Lower lobe of right lung (tissue), 2 donors: Measurements from ENCODE around the gene C4B. TPM values are rescaled to one million over a fixed set of nuclear protein-coding genes. Genes with fewer than 3 reads are reported as not detected.
A peak's percentile ranks its signal among the peaks of the same experiment; 100 is the strongest.
"Not testable (repeated sequence)": the region's sequence is repeated elsewhere in the genome, so short reads cannot be mapped to it uniquely, and the experiment has no call there.

Source experiments
- ATAC-seq, 2 donors: fragments of 200-7000 bp; cut with Tn5 transposase; one replicate each; pipeline ENCODE4 v1.9.1; 2020 to 2022; ENCODE audit warnings: mild to moderate bottlenecking in 2 of 2, moderate library complexity in 2 of 2
- DNase-seq: peaks from one replicate; pipeline ENCODE4 v3.0.0-alpha.2; 2020
- H3K27ac ChIP-seq: fragments of 200-600 bp; one replicate; pipeline ENCODE4 v1.8.0; 2022
- H3K27me3 ChIP-seq: fragments of 200-600 bp; one replicate; pipeline ENCODE4 v1.8.0; 2022; ENCODE audit warnings: low read depth
- H3K36me3 ChIP-seq: fragments of 200-600 bp; one replicate; pipeline ENCODE4 v1.8.0; 2022; ENCODE audit warnings: mild to moderate bottlenecking
- H3K4me1 ChIP-seq: fragments of 200-600 bp; one replicate; pipeline ENCODE4 v1.8.0; 2022
- H3K4me3 ChIP-seq: fragments of 200-600 bp; one replicate; pipeline ENCODE4 v1.8.0; 2022; ENCODE audit warnings: mild to moderate bottlenecking
- H3K9me3 ChIP-seq: fragments of 200-600 bp; one replicate; pipeline ENCODE4 v1.8.0; 2022
- intact Hi-C: fragments of 100-400 bp; cut with DNase I; formaldehyde crosslinking; loops from one replicate; pipeline ENCODE4 v1.11.0; 2022
- total RNA-seq: library from RNA; stranded (reverse); fragmentation: NEBNext Ultra II Directional; extraction: Animal tissue kit (Norgen Biotek cat#: 25700); gene quantifications from one replicate; pipeline ENCODE4 v1.2.1, GENCODE V29; 2021
- TF ChIP-seq, protein P1 (sequence below): fragments of 200-600 bp; IDR thresholded peaks from one replicate; pipeline ENCODE4 v1.8.0; 2022; ENCODE audit warnings: antibody characterized with exemption, mild to moderate bottlenecking
- donor health status: DM: no; HTN: yes; CAD: no; lungs with severe emphysema.

The C4B gene
- total RNA-seq, 1 donor from 2014 or later, result 162 TPM

DNA sequence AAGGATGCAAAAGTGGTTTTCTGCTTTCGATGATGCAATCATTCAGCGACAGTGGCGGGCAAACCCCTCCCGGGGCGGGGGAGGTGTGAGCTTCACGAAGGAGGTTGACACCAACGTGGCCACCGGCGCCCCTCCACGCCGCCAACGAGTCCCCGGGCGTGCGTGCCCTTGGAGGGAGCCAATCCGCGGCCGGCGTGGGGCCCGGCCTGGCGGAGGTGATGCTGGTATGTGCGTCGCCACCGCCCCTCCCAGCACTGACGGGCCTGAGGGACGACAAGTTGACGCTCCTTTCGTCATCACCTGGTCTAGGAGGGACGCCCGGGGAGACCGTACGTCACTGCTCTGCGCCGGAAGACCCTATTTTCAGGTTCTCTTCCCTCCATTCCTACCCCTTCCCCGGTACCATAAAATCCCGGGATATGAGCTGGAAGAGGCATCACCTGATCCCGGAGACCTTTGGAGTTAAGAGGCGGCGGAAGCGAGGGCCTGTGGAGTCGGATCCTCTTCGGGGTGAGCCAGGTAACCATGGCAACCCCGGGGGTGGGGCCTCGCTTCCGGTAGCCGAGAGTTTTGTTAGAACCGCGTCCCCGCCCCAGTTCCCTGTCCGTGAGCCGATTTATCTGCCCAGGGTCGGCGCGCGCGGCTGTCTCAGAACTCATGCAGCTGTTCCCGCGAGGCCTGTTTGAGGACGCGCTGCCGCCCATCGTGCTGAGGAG, 42.4 kb upstream of the C4B start, which contains the start of gene DXO:
DXO (minus strand) TSS at position 146 of the 716 bp plus-strand sequence. CDS start 463 bp downstream, outside the sequence.
- intact Hi-C loops, result no loop called here
- Histone ChIP-seq H3K27ac (peak within 1 kb of the TSS; percentile 95), H3K9me3 (no peaks in the 10 kb centered on the region), H3K4me1 (peaks cover 31% of the 10 kb centered on the region), H3K27me3 (no peaks in the 10 kb centered on the region), H3K36me3 (peaks cover 42% of the 10 kb centered on the region), H3K4me3 (peak within 1 kb of the TSS; percentile 79)
- DNase-seq, result peak; percentile 98
- ATAC-seq, result peak; percentile 95 to 96
- TF ChIP-seq, protein P1, sequence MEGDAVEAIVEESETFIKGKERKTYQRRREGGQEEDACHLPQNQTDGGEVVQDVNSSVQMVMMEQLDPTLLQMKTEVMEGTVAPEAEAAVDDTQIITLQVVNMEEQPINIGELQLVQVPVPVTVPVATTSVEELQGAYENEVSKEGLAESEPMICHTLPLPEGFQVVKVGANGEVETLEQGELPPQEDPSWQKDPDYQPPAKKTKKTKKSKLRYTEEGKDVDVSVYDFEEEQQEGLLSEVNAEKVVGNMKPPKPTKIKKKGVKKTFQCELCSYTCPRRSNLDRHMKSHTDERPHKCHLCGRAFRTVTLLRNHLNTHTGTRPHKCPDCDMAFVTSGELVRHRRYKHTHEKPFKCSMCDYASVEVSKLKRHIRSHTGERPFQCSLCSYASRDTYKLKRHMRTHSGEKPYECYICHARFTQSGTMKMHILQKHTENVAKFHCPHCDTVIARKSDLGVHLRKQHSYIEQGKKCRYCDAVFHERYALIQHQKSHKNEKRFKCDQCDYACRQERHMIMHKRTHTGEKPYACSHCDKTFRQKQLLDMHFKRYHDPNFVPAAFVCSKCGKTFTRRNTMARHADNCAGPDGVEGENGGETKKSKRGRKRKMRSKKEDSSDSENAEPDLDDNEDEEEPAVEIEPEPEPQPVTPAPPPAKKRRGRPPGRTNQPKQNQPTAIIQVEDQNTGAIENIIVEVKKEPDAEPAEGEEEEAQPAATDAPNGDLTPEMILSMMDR, result no peak

DNA sequence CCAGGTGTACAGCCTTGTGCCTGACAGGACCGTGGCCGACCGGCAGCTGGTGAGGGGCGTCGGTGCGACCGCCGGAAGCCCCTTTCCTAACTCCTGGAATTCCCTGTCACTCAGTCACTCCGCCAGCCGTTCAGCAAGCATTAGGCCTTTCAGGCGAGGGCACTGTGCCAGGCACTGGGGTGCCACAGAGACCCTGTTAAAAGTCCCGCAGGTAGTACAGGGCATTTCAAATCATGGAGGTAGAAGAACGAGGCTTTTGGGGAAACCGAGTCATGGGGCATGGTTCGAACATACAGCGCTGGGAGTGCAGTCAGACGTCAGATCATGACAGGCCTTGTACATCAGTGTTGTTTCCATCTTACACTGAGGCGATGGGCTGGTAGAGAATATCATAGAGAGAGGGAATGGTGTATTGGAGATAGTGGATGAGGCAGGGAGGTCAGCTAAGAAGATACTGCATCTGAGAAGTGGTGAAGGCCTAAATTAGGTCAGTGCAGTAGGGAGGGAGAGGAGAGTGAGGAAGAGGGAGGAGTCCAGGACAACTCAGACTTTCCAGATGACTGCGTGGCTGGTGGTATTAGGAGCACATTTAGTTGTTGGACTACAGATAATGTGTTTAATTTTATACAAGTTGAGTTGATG, 41.8 kb upstream of the C4B start:
- Histone ChIP-seq H3K27me3 (no peaks in the 10 kb centered on the region), H3K4me3 (peak overlapping the region; percentile 79), H3K4me1 (peaks cover 31% of the 10 kb centered on the region), H3K27ac (peak overlapping the region; percentile 95), H3K36me3 (peaks cover 36% of the 10 kb centered on the region), H3K9me3 (no peaks in the 10 kb centered on the region)
- ATAC-seq, result no peak
- intact Hi-C loops, result no loop called here
- DNase-seq, result no peak
- TF ChIP-seq, protein P1, result no peak

DNA sequence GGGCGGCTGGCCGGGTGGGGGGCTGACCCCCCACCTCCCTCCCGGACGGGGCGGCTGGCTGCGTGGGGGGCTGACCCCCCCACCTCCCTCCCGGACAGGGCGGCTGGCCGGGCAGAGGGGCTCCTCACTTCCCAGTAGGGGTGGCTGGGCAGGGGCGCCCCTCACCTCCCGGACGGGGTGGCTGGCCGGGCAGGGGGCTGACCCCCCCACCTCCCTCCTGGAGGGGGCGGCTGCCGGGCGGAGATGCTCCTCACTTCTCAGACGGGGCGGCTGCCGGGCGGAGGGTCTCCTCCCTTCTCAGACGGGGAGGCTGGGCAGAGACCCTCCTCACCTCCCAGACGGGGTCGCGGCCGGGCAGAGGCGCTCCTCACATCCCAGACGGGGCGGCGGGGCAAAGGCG, 38.5 kb upstream of the C4B start:
- not testable (repeated sequence) for H3K27ac ChIP-seq, DNase-seq

DNA sequence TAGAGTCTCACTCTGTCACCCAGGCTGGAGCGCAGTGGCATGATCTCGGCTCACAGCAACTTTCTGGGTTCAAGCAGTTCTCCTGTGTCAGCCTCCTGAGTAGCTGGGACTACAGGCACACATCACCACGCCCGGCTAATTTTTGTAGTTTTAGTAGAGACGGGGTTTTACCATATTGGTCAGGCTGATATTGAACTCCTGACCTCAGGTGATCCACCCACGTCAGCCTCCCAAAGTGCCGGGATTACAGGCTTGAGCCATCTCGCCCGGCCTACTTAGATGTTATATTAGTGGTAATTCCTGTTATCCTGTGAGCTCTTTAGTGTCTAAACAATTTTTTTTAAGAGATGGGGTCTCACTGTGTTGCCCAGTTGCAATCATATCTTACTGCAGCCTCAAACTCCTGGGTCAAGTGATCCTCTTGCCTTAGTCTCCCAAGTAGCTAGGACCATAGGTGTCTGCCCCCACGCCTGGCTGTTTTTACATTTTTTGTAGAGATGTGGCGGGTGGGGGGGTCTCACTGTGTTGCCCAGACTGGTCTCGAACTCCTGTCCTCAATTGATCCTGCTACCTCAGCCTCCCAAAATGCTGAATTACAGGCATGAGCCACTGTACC, 36.7 kb upstream of the C4B start:
- ATAC-seq, result no peak
- DNase-seq, result no peak
- intact Hi-C loops, result no loop called here
- Histone ChIP-seq H3K9me3 (no peaks in the 10 kb centered on the region), H3K27me3 (no peaks in the 10 kb centered on the region), H3K4me1 (peaks cover 13% of the 10 kb centered on the region), H3K4me3 (no peak overlapping the region), H3K36me3 (peaks cover 18% of the 10 kb centered on the region), H3K27ac (no peak overlapping the region)
- TF ChIP-seq, protein P1, result no peak

More for the DNA sequence above, 38.5 kb upstream of the C4B start:
- peaks cover 22% of the 10 kb centered on the region for H3K4me1 ChIP-seq
- H3K4me3 ChIP-seq, ATAC-seq, H3K9me3 ChIP-seq, H3K27me3 ChIP-seq, intact Hi-C loops: not testable (repeated sequence)
- H3K36me3 ChIP-seq, result peaks cover 18% of the 10 kb centered on the region

DNA sequence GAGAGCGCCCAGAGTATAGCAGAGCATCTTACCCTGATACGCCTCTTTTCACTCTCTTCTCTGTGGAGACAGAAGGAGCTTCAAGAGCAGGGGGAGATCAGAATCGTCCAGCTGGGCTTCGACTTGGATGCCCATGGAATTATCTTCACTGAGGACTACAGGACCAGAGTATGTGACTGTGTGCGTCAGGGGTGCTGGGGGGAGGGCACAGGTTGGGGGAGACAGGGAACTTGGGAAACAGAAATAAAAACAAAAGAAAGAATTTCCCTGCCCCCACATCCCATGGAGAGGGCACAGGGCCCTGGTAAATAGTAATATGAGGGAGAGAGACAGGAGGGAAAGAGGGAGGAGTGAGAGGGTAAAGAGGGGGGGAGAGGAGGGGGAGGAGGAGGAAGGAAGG, 35.8 kb upstream of the C4B start:
- DNase-seq (no peak), ATAC-seq (no peak)
- Histone ChIP-seq H3K4me1 (peaks cover 5% of the 10 kb centered on the region), H3K4me3 (no peak overlapping the region), H3K36me3 (peaks cover 18% of the 10 kb centered on the region), H3K9me3 (no peaks in the 10 kb centered on the region), H3K27ac (no peak overlapping the region), H3K27me3 (no peaks in the 10 kb centered on the region)
- intact Hi-C loops, result no loop called here
- TF ChIP-seq, protein P1, result no peak
